DMS79 treated with DMSO at 0.1 percent for 48 hours (cell line): ENCODE data around the gene ST6GALNAC6.
A peak's percentile ranks its signal among the peaks of the same experiment; 100 is the strongest.
"Not testable (repeated sequence)": the region's sequence is repeated elsewhere in the genome, so short reads cannot be mapped to it uniquely, and the experiment has no call there.

ENCODE experiments used
- DNase-seq: peaks from one replicate; lab custom pipeline; 2025; lab: John Stamatoyannopoulos, UW

Gene ST6GALNAC6

DNA sequence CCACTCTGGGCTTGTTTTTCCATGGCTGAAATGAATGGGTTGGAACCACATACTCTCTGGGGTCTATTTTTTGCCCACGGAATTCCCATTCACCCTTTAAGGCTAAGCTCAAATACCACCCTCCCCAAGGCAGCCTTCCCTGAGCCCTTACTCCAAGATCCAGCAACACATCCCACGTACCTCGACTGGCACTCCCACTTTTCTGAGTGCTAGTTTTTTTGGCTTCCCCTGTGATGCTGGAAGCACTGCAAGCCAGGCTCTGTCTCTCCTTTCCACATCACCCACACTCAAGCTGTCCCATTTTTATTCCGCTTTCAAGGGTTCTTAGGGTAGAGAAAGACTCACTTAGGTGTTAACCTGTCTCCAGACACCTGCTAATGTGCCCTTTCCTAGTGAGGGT is 6.0 kb downstream of the ST6GALNAC6 start:
- no peak for DNase-seq

DNA sequence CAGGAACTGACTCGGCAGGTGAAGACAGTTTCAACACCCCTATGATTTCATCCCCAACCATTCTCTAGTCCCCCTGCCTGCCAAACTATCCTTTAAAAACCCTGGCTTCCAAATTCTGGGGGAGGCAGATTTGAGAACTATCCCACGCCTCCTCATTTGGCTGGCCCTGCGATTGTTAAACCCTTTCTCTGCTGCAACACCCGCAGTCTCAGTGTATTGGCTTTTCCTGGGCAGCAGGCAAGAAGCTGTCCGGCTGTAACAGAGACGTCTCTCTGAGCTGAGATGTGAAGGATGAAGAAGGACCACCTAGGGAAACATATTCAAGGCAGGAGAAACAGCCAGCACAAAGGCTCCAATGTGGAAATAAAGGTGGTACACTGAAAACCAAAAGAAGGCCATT is 6.6 kb downstream of the ST6GALNAC6 start:
- no peak for DNase-seq

DNA sequence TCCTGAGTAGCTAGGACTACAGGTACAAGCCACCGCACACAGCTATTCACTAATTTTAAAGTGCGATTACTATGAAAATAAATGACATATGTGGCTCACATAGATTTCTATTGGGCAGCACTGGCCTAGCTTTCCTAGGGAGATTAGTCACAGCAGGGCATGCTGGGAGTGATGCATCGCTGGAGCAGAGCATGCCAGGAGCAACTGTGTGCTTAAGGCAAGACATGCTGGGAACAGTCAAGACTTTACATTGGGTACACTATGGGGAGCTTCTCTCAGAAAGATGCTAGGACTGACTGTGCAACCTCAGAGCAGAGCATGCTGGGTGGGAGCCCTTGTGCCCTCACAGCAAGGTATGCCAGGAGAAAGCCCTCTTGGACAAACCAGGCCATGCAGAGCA is 9.3 kb downstream of the ST6GALNAC6 start:
- no peak for DNase-seq

DNA sequence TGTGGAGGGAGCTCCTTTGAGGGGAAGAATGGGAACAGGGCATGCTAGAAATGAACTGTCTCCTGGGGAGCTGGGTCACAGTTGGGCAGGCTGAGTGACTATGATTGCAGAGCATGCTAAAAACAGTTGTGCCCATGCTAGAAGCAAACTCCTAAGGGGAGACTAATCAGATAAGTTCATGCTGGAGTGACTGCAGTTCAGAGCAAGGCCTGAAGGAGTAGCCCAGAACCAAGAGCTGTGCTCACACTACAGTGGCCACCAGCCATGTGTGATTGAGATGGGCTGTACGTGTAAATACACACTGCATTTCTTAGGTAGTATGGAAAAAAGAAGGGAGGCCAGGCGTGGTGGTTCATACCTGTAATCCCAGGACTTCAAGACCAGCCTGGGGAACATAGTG is 11.6 kb downstream of the ST6GALNAC6 start:
- no peak for DNase-seq

DNA sequence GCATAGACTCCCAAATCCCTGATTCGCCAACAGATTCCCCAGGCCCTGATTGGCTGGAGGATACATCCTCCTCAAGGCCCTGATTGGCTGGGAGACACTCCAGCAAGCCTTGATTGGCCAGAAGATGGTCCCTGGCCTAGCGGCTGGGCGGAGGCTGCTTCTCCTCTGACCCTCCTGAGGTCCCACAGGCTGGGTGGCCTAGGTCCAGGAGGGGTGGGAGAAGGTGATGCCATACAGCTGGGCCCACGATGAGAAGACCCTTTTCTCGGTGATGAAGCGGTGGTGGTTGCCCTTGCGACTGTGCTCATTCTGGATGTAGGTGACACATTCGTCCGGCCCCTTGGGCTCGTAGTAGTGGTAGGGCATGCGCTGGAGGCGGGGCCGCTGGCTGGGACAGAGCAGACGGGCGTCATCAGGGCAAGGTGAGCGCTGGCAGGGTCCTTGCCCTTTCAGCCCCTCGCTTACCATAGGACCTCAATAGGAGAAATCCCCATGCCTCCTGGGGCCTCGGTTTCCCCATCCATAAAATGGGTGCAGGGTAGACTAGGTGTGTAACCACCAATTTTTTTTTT is 12.9 kb downstream of the ST6GALNAC6 start:
- DNase-seq, result no peak

DNA sequence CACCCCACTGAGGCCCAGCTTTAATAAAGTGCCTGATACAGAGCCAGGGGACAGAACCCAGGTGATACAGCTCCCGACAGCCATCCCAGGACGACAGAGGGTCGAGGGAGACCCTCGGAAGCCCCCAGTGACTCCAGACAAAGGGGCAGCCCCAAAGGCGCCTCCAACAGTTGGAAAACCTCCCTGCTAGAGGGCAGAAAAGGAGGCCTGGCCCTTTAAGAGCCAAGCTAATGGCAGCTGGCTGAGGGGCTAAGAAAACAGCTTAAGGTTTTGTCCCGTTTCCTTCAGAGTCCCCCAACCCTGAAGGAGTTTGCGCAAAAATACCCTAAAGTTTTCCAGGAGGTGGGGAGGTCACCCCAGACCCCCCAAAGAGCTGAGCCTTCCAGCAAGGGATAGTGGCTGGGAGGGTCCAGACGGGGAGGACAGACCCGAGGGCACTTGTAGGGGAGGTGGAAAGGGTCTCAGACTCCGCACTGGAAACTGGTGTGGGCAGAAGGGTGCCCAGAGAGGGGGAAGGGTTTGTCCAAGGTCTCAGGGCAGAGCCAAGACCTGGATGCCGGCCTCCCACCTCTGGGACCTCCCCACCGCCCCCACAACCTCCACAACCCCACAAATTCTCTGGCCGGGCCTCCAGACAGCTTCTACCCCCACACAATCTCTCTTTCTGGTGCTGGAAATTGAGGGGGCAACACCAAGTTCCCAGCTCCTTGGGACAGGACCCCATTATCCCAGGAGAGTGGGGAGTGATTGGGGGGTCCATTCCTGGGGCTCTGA is 13.7 kb downstream of the ST6GALNAC6 start:
- DNase-seq, result no peak

DNA sequence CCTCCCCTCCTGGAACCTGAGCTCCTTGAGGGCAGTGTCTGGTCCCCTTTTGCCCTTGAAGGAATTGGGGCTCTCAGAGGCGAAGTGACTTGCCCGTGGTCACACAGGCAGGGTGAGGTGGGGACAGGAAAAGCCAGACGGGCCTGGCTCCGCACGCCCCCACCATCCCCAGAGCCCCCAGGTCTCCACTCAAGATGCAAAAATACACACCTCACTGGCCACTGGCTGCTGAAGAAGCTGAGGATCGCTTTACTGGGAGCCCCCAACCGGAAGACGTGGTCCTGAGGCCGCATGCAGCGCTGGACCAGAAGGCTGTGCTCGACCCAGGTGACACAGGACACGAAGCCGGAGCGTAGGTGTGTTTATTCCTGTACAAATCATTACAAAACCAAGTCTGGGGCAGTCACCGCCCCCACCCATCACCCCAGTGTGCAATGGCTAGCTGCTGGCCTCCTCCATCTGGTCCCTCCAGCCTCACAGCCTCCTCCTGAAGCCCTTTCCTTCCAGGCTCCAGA is 14.4 kb downstream of the ST6GALNAC6 start:
- no peak for DNase-seq

DNA sequence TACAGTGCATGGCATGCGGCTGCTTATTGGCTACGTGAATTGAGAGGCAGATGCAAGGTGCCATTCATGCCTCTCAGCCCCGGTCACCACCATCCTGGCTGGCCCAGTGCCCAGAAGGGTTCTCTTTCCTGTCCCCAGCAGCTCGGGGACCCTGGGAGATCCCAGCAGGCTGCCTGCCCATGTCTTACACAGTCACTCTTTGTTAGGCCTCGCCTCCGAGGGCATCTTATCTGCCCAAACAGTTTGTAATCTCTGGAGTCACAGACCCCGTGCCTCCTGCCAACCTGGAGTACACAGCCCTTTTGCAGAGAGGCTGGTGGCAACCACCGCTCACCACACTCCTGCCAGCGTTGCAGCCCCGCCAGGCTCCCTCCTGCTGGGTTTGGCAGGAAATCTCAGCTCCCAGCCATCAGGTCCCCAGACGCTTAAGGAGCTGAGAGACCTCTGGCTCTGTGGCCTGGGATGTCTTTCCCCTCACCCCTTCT is 14.9 kb downstream of the ST6GALNAC6 start:
- DNase-seq, result peak; percentile 85

DNA sequence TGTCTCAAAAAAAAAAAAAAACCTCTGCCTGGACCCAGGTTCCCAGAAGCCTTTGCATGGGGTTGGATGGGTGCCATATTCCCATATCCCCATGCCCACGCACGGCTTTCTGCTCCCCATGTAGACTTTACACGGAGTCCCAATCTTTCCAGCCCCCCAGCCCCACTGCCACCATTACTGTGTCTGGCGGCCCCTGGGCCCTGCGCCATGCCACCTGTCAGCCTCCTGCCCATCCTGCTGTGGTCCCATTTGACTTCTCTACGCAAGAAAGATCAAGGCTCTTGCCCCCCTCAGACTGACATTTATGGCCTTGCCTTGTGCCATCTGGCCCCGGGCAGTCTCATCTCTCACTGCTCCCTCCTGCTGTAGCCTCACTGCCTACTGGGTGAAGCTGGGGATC is 15.4 kb downstream of the ST6GALNAC6 start:
- DNase-seq, result no peak

DNA sequence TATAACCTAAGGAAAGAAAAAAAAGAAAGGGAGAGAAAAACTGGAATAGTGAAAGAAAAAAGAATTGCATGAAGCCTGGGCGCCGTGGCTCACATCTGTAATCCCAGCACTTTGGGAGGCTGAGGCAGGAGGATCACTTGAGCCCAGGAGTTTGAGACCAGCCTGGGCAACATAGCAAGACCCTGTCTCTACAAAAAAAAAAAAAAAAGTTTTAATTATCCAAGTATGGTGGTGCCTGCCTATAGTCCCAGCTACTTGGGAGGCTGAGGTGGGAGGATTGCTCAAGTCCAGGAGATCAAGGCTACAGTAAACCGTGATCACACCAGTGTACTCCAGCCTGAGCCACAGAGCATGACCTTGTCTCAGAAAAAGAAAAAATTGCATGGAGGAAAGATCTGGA is 17.7 kb downstream of the ST6GALNAC6 start:
- not testable (repeated sequence) for DNase-seq

DNA sequence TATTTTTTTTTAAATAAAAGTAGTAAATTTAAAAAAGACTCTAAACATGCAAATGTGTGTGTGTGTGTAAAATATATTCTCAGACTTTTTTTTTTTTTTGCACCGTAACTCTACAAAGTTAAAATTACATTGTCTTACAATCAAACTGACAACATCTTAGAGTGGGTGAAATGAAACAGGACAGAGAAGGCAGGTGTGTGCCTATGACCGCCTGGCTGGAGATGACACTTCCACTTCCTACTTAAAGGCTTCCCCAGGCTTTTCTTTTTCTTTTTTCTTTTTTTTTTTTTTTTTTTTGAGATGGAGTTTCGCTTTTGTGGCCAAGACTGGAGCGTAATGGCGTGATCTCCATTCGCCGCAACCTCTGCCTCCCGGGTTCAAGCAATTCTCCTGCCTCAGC is 19.3 kb downstream of the ST6GALNAC6 start:
- no peak for DNase-seq

DNA sequence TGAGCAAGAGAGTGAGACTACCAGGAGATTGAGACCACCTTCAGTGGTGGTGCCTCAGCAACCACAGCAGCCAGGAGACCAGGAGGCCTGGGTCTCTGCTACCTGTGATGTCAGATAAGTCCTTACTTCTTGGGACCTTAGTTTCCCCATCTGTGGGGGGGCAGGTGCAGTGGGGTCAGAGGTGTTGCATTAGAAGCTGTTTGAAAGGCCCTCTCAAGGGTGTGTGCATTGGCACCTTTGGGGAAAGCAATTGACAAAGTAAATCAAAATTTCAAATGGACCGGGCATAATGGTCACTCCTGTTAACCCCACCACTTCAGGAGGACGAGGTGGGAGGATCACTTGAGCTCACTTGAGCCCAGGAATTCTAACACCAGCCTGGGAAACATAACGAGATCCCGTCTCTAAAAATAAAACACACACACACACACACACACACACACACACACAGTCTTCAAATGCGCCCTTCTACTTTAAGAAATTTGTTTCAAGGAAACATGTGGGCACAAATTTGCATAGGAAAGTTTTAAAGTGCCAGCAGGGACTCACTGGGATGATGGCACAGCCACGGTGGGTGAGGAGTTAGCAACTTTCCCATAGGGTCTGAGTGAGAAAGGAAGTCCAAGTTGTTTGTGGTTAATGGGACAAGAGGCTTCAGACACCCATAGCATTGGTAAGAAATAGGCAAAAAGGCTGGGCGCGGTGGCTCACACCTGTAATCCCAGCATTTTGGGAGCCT is 20.6 kb downstream of the ST6GALNAC6 start:
- no peak for DNase-seq

DNA sequence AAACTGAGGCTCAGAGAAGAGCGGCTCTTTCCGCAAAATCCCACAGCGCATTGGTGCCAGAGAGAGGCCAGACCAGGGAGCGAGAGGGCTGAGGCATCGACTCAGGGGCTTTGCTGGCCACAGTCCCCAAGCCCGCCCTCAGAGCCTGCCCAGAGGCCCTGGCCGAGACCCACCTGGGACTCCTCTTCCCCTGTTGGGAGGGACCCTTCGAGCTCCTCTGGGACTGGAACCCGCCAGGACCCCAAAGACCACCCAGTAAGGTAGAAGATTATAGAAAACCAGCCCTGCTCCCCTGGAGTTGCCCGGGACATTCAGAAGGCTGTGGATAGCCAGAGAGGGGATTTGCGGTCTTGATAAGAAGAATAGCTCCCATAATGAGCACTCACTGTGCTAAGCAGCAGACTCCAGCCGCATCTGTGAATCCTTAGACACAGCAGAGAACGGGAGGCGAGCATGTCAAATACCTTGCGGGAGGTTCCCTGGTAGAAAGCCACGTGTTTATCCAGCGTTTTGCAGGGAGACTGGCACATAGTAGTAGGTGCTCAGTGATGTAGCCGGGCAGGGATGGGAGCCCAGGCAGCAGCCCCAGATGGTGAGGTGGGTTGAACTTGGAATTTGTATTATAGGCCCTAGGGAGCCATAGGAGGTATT is 21.3 kb downstream of the ST6GALNAC6 start:
- no peak for DNase-seq

DNA sequence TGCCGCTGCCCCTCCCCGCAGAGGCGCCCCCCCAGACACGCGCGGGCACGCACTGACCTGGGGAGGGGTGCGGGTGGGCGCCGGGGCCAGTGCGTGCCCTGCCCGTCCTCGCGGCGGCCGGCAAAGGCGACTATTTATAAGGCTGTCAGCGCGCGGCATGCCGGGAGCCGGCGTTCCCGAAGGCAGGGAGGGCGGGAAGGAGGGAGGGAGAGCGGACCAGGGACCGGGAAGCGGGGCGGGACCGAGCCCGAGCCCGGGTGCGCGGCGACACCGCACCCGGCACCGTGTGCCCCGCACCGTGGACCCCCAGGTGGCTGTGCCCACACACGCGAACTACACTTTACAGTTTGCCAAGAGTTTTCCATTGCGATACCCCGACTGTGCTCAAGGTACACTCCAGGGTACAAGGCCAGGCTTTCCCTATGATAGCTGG is 21.8 kb downstream of the ST6GALNAC6 start, which contains the start of gene AK1:
Gene AK1 (minus strand): TSS at position 110 of the 433 bp plus-strand sequence. CDS start 3,058 bp downstream, outside the sequence.
- DNase-seq, result peak; percentile 28

DNA sequence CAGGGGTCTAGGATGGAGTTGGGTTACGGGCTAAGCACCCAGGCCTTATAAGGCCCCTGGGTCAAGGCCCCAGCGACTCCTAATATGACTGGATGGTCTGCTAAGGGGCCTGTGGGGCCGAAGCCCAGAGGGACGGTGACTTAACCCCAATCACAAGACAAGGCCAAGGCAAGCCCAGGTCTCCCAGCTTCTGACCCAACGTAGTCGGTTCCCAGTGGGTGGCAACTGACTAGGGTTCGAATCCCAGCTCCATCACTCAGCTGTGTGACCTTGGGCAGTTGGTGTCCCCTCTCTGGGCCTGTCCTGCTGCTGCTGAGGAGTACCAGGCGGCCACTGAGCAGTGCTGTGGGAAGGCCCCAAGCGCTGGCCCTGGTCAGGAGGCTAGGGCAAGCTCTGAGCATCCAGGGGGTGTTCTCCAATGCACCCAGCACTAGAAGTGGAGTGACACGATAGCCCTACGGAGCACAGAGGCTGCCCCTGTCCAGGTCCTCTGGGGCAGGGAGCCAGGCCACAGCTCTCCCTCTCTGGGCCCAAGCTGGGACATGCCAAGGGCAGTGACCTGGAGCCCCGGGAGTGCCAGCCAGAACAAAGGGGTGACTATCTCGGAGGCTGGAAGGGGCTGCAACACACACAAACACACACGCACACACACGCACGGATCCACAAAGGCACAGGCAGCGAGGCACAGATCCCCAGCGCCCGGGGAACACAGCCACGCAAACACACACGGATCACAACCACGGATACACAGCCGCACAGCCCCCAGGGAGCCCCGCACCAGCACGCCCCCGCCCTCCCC is 22.4 kb downstream of the ST6GALNAC6 start:
- peak; percentile 54 for DNase-seq

DNA sequence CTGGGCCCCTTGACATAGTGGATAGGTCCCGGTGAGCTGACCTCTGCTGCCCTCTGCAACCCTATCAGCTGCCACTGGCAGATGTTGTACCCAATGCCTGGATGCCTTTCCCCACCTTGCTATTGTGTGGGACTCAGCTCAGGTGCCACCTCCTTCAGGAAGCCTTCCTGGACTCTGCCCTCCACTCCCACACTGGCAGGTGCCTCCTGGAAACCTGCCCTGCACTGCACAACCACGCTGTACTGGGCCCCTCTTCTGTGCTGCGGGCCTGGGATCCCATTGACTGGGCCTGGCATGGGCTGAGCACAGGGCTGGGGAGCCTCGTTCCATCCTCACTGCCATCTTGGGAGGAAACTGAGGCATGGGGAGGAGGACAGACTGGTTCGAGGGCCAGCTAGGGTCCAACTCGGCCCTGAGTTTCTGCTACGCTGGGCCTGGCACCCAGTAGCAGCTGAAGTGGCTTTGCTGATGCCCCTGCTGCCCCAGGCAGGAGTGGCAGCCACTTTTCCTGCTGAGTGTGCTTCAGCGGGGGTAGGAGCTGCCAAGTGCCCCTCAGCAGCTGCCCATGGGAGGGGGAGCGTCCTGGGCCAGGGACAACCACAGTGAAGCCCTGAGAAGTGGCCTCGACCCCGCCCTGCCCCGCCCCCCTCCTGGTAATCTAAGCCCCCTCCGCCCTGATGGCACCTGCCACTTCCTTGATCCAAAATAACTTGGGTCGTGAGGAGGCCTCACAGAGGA is 23.2 kb downstream of the ST6GALNAC6 start:
- peak; percentile 75 for DNase-seq

DNA sequence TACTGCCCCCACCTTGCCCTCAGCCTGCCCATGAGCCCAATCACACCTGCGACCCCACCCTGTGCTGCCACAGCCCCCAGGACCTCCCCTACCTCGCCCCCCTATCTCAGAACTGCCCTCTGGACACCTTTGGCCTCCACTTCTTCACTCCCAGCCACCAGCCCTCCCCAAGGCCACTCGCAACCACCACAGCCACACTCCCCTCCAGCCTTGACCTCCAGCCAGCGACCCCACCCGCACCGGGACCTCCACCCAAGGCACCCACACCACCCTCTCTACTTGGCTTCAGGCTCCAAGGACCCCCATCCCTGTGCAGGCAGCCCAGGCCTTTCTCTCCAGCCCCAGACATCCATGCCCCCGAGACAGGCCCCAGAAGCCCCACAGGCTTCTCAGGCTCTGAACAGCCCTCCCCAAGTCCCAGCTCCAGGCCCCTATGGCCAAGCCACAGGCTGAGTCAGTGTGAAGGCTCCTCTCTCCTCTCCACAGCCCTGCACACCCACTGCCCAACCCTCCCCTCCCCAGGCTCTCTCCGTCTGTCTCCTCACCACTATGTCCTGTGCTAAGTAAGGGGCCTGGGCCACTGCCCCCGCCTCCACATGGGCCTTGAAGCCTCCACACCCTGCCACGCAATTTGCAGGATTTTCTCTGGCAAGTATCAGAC is 24.0 kb downstream of the ST6GALNAC6 start:
- no peak for DNase-seq

DNA sequence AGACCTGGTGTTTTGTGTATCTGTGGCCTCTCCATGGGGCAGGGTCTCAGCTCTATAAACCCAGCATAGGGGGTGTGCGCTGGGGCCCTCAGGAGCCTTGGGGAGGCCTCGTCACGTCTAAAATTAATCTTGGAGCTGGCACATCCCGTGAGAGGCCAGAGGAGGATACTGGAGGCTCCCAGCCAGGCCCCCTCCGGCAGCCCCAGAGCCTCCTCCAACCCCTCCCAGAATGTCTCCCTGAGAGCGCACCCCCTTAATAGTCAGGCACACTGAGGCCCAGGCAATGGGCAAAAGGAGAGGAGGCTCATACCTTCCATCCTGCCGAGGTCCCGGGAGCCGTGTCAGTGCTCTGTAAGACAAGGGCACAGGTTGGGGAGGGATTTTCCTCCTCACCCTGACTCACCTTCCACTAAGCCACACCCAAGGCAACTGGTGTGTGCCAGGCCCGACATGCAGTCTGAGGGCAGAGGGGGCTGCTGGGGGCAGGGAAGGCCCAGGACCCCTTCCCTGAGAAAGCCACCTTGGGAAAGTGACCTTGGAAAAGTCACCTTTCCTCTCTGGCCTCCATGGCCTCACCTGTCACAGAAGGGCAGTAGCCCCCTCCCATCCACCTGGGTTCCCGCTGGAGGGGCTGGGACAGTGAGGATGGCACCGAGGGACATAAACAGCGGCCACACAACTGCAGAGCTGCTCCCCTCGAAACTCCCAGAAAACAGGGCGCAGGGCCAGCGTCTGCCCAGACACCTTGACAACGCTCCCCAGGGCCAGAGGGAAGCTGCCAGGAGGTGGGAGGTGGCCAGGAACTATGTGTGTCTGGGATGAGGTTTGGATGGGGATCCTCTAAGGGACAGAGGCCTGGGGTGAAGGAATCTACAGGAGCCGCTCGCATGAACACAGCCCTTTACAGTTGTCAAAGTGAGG is 24.8 kb downstream of the ST6GALNAC6 start:
- DNase-seq, result no peak

DNA sequence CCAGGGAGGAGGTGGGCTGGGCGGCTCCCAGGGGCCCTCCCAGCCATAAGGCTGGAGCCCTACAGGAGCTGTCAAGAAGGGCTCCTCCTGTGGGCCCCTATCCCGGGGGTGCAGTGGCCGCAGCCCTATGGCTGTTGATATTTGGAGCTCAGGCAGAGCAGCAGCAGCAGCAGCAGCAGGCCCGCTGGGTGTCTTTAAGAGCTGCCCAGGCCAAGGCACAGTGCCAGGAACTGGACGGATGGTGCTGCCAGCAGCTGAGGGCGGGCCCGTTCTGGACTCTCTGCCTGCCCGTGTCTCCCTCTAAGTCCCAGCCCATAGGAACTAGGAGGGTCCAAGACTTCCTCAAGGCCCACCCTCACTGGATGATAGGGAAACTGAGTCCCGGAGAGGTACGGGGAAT is 25.5 kb downstream of the ST6GALNAC6 start:
- DNase-seq, result no peak
